HL-60 (cell line): ENCODE measurements around the gene C1QTNF9.
"Not testable (repeated sequence)": the region's sequence is repeated elsewhere in the genome, so short reads cannot be mapped to it uniquely, and the experiment has no call there.

ENCODE experiments used
- CTCF ChIP-seq: IDR thresholded peaks from one replicate; pipeline ENCODE4 v1.5.1; 2011; ENCODE audit warnings: low read length, control low read depth, inconsistent platforms; ENCODE audit not compliant: insufficient read depth
- POLR2AphosphoS5 ChIP-seq: IDR thresholded peaks from 2 replicates; pipeline ENCODE4 v1.6.1; 2012; ENCODE audit warnings: low read depth

GRCh38 chr13:24327598-24327997 lies 18.2 kb downstream of the C1QTNF9 start:
- not testable (repeated sequence) for TF ChIP-seq CTCF, POLR2AphosphoS5
